ENCODE measurements around the gene SGMS1. TPM values are rescaled to one million over a fixed set of nuclear protein-coding genes. Genes with fewer than 3 reads are reported as not detected.
A peak's percentile ranks its signal among the peaks of the same experiment; 100 is the strongest.
"Not testable (repeated sequence)": the region's sequence is repeated elsewhere in the genome, so short reads cannot be mapped to it uniquely, and the experiment has no call there.

Gene SGMS1
- total RNA-seq, 1 donor from 2014 or later, result 25.6 TPM

- peaks cover 13% of the 10 kb centered on the region for H4K20me1 ChIP-seq (ENCODE audit: insufficient read depth, low read length)
- Mint-ChIP-seq H3K4me1 (ENCODE audit: low read depth, unreplicated experiment) (peaks cover 18% of the 10 kb centered on the region), H3K27ac (ENCODE audit: unreplicated experiment) (no peak overlapping the region), H3K9me3 (ENCODE audit: unreplicated experiment) (peaks cover 2% of the 10 kb centered on the region), H3K36me3 (ENCODE audit: low read depth, unreplicated experiment) (peaks cover 2% of the 10 kb centered on the region), H3K4me3 (ENCODE audit: unreplicated experiment) (no peak overlapping the region), H3K27me3 (ENCODE audit: low read depth, unreplicated experiment) (no peaks in the 10 kb centered on the region)
- no peaks in the 10 kb centered on the region for H3K4me1 ChIP-seq (ENCODE audit: insufficient read depth, low read length)
- H3K79me2 ChIP-seq (ENCODE audit: insufficient read depth, low read length), result peaks cover 6% of the 10 kb centered on the region
- H2AFZ ChIP-seq (ENCODE audit: low read depth, low read length), result no peak overlapping the region
- DNase-seq (ENCODE audit: low read depth) (no peak), FAIRE-seq (no peak)
- TF ChIP-seq CTCF (IDR thresholded peaks at IDR 0.05; ENCODE audit: insufficient read depth, low read depth, low read length) (no peak), EZH2 (IDR thresholded peaks at IDR 0.05; ENCODE audit: insufficient read depth, low read length) (no peak)
- no peaks in the 10 kb centered on the region for H3K36me3 ChIP-seq (ENCODE audit: insufficient read depth, low read length)
- no peak overlapping the region for H3K9ac ChIP-seq (ENCODE audit: low read length)
- no peak overlapping the region for H3K4me3 ChIP-seq (ENCODE audit: insufficient read depth, low read depth, low read length)
- no peak overlapping the region for H3K4me2 ChIP-seq (ENCODE audit: low read length)
- no peaks in the 10 kb centered on the region for H3K9me3 ChIP-seq (ENCODE audit: insufficient read depth, low read depth, low read length)
- H3K27ac ChIP-seq (ENCODE audit: low read depth, low read length), result no peak overlapping the region
- no peaks in the 10 kb centered on the region for H3K27me3 ChIP-seq (ENCODE audit: insufficient read depth, low read length)
These were observed 264.6 kb downstream of the SGMS1 start for GRCh38 chr10:50358925-50359687.

GRCh38 chr10:50358411-50358810 lies 265.3 kb downstream of the SGMS1 start:
- peaks cover 4% of the 10 kb centered on the region for H3K9me3 Mint-ChIP-seq (ENCODE audit: unreplicated experiment)
- no peaks in the 10 kb centered on the region for H3K9me3 ChIP-seq (ENCODE audit: insufficient read depth, low read depth, low read length)
- peaks cover 6% of the 10 kb centered on the region for H3K79me2 ChIP-seq (ENCODE audit: insufficient read depth, low read length)
- H2AFZ ChIP-seq (ENCODE audit: low read depth, low read length), result no peak overlapping the region
- peak overlapping the region; percentile 34 for H3K27ac Mint-ChIP-seq (ENCODE audit: unreplicated experiment)
- no peaks in the 10 kb centered on the region for H3K27me3 Mint-ChIP-seq (ENCODE audit: low read depth, unreplicated experiment)
- H3K4me3 ChIP-seq (ENCODE audit: insufficient read depth, low read depth, low read length), result no peak overlapping the region
- no peak for DNase-seq (ENCODE audit: low read depth)
- H3K36me3 ChIP-seq (ENCODE audit: insufficient read depth, low read length), result no peaks in the 10 kb centered on the region
- FAIRE-seq, result no peak
- no peaks in the 10 kb centered on the region for H3K4me1 ChIP-seq (ENCODE audit: insufficient read depth, low read length)
- H3K4me2 ChIP-seq (ENCODE audit: low read length), result no peak overlapping the region
- no peak overlapping the region for H3K4me3 Mint-ChIP-seq (ENCODE audit: unreplicated experiment)
- peaks cover 3% of the 10 kb centered on the region for H3K36me3 Mint-ChIP-seq (ENCODE audit: low read depth, unreplicated experiment)
- no peaks in the 10 kb centered on the region for H3K27me3 ChIP-seq (ENCODE audit: insufficient read depth, low read length)
- peaks cover 18% of the 10 kb centered on the region for H3K4me1 Mint-ChIP-seq (ENCODE audit: low read depth, unreplicated experiment)
- H3K27ac ChIP-seq (ENCODE audit: low read depth, low read length), result no peak overlapping the region
- H3K9ac ChIP-seq (ENCODE audit: low read length), result no peak overlapping the region
- H4K20me1 ChIP-seq (ENCODE audit: insufficient read depth, low read length), result peaks cover 13% of the 10 kb centered on the region
- TF ChIP-seq EZH2 (IDR thresholded peaks at IDR 0.05; ENCODE audit: insufficient read depth, low read length), result no peak
- no peak for TF ChIP-seq CTCF (IDR thresholded peaks at IDR 0.05; ENCODE audit: insufficient read depth, low read depth, low read length)

GRCh38 chr10:50356481-50356832 lies 267.3 kb downstream of the SGMS1 start:
- H2AFZ ChIP-seq (ENCODE audit: low read depth, low read length); H3K4me2 ChIP-seq (ENCODE audit: low read length); FAIRE-seq; H3K27me3 Mint-ChIP-seq (ENCODE audit: low read depth, unreplicated experiment); DNase-seq (ENCODE audit: low read depth); H3K27ac ChIP-seq (ENCODE audit: low read depth, low read length); H3K9me3 Mint-ChIP-seq (ENCODE audit: unreplicated experiment); H3K36me3 Mint-ChIP-seq (ENCODE audit: low read depth, unreplicated experiment); H3K9ac ChIP-seq (ENCODE audit: low read length); H3K4me3 ChIP-seq (ENCODE audit: insufficient read depth, low read depth, low read length); H3K4me3 Mint-ChIP-seq (ENCODE audit: unreplicated experiment); H3K9me3 ChIP-seq (ENCODE audit: insufficient read depth, low read depth, low read length); H3K36me3 ChIP-seq (ENCODE audit: insufficient read depth, low read length); H4K20me1 ChIP-seq (ENCODE audit: insufficient read depth, low read length); H3K27me3 ChIP-seq (ENCODE audit: insufficient read depth, low read length); H3K4me1 ChIP-seq (ENCODE audit: insufficient read depth, low read length); H3K27ac Mint-ChIP-seq (ENCODE audit: unreplicated experiment); H3K79me2 ChIP-seq (ENCODE audit: insufficient read depth, low read length): not testable (repeated sequence)
- peaks cover 18% of the 10 kb centered on the region for H3K4me1 Mint-ChIP-seq (ENCODE audit: low read depth, unreplicated experiment)

GRCh38 chr10:50355693-50356480 lies 267.9 kb downstream of the SGMS1 start:
- not testable (repeated sequence) for H3K27ac Mint-ChIP-seq (ENCODE audit: unreplicated experiment); H3K4me3 Mint-ChIP-seq (ENCODE audit: unreplicated experiment); H3K9me3 Mint-ChIP-seq (ENCODE audit: unreplicated experiment); H2AFZ ChIP-seq (ENCODE audit: low read depth, low read length); H3K79me2 ChIP-seq (ENCODE audit: insufficient read depth, low read length); H3K9me3 ChIP-seq (ENCODE audit: insufficient read depth, low read depth, low read length); H3K4me1 ChIP-seq (ENCODE audit: insufficient read depth, low read length); H3K9ac ChIP-seq (ENCODE audit: low read length); H4K20me1 ChIP-seq (ENCODE audit: insufficient read depth, low read length); DNase-seq (ENCODE audit: low read depth); H3K27me3 ChIP-seq (ENCODE audit: insufficient read depth, low read length); H3K36me3 Mint-ChIP-seq (ENCODE audit: low read depth, unreplicated experiment); H3K4me2 ChIP-seq (ENCODE audit: low read length); H3K27me3 Mint-ChIP-seq (ENCODE audit: low read depth, unreplicated experiment); H3K27ac ChIP-seq (ENCODE audit: low read depth, low read length); FAIRE-seq; H3K36me3 ChIP-seq (ENCODE audit: insufficient read depth, low read length); H3K4me3 ChIP-seq (ENCODE audit: insufficient read depth, low read depth, low read length)
- H3K4me1 Mint-ChIP-seq (ENCODE audit: low read depth, unreplicated experiment), result peaks cover 14% of the 10 kb centered on the region
